Kidney epithelial cell (primary cell): ENCODE results near the gene GCN1. TPM values are rescaled to one million over a fixed set of nuclear protein-coding genes. Genes with fewer than 3 reads are reported as not detected.

Experiments used
- DNase-seq: peaks from one replicate; pipeline ENCODE4 v3.0.0-alpha.2; 2010; ENCODE audit warnings: low read depth
- H3K27me3 ChIP-seq: 2 replicates; pipeline ENCODE4 v1.6.0; 2011; ENCODE audit warnings: low read length; ENCODE audit not compliant: control insufficient read depth, insufficient read depth
- H3K36me3 ChIP-seq: 2 replicates; pipeline ENCODE4 v1.5.1; 2011; ENCODE audit warnings: low read length; ENCODE audit not compliant: control insufficient read depth, insufficient read depth
- H3K4me3 ChIP-seq: 2 replicates; pipeline ENCODE4 v1.5.1; 2011; ENCODE audit warnings: low read depth, mild to moderate bottlenecking, control low read depth, low read length
- total RNA-seq: library from RNA; depleted of rRNA; stranded (reverse); fragments of >200 nt; gene quantifications from 2 replicates; pipeline ENCODE4 v1.2.3, GENCODE V29; 2015
- TF ChIP-seq, protein P1 (sequence below): IDR thresholded peaks from 2 replicates; pipeline ENCODE4 v1.5.1; 2011; ENCODE audit warnings: mild to moderate bottlenecking, moderate library complexity, low read length, control low read depth, inconsistent platforms; ENCODE audit not compliant: insufficient read depth, poor library complexity, severe bottlenecking

GCN1 gene
- 78.4 and 84.8 TPM in 2 replicates for total RNA-seq

DNA sequence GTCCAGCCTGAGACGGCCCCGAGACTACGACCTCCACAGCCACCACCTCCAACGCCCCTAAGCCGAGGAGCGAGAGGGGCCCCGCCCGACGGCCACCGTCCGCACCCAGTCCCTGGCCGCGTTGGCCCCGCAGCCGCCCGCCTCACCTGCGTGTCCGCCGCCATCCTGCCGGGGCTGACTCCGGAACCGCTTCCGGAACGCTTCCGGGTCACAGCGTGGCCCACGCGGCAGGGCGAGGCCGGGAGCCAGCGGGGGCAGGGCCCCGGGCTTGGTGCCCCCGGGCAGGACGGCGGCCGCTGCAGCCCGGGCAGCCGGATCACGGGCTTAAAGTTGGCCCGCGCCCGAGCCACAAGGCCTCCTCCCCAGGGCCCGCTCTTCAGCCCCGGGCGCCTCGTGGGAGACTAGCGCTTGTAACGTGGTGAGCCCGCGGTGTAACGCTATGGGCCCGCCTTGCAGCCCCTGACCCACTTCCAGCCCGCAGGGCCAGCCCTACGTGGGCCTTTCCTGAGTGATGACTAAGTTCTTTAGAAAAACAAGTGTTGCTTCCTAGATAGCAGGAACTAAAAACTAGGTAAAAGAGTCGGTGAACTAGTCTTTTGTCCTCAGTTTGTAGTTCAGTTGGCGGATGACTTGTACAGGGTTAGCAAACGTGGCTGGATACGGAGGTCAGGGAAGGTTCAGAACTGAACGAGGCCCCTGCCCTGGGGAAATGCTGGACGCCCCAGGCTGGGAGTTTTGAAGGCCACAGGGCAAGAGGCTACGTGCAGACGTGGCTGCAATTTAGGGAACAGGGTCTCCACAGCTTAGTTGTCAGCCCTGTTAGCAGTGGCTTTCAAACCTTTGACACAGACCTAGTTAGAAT is at the start of gene GCN1:
Gene GCN1, minus strand, starts transcription at position 182 of the 862 bp plus-strand sequence. Its CDS starts 18 bp downstream, at position 164.
- TF ChIP-seq, protein P1, sequence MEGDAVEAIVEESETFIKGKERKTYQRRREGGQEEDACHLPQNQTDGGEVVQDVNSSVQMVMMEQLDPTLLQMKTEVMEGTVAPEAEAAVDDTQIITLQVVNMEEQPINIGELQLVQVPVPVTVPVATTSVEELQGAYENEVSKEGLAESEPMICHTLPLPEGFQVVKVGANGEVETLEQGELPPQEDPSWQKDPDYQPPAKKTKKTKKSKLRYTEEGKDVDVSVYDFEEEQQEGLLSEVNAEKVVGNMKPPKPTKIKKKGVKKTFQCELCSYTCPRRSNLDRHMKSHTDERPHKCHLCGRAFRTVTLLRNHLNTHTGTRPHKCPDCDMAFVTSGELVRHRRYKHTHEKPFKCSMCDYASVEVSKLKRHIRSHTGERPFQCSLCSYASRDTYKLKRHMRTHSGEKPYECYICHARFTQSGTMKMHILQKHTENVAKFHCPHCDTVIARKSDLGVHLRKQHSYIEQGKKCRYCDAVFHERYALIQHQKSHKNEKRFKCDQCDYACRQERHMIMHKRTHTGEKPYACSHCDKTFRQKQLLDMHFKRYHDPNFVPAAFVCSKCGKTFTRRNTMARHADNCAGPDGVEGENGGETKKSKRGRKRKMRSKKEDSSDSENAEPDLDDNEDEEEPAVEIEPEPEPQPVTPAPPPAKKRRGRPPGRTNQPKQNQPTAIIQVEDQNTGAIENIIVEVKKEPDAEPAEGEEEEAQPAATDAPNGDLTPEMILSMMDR: no peak
- H3K36me3 ChIP-seq: peaks cover 6% of the 10 kb centered on the region
- DNase-seq: peak; percentile 37

DNA sequence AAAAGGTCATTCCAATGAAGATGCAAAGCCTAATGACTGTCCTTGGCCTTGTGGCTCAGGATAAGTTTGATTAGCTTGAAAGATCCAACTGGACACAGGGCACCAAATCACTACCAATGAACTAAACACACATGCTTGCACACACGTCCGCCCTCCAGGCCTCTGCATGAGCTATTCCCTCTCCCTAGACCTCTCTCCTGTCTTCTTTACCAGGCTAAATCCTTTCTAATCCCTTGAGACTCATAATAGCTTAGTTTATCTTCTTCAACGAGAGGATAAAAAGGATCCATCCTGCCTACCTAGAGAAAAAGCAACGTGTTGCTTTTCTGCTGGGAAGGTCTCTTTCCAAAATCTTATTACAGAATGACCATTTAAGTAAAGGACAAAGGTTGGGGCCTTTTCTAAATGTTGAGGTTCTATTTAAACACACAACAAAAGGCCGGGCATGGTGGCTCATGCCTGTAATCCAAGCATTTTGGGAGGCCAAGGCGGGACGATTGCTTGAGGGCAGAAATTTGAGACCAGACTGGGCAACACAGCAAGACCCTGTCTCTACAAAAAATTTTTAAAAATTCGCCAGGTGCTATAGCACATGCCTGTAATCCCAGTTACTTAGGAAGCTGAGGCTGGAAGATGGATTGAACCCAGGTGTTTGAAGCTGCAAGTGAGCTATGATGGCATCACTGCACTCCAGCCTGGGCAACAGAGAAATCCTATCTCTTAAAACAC is 48.6 kb upstream of the GCN1 start:
- Histone ChIP-seq H3K36me3 (no peaks in the 10 kb centered on the region), H3K27me3 (no peaks in the 10 kb centered on the region), H3K4me3 (no peak overlapping the region)
- DNase-seq: no peak
- TF ChIP-seq, protein P1: no peak

More for the DNA sequence above, at the start of gene GCN1:
- Histone ChIP-seq H3K4me3 (peak within 1 kb of the TSS; percentile 87), H3K27me3 (no peaks in the 10 kb centered on the region)

DNA sequence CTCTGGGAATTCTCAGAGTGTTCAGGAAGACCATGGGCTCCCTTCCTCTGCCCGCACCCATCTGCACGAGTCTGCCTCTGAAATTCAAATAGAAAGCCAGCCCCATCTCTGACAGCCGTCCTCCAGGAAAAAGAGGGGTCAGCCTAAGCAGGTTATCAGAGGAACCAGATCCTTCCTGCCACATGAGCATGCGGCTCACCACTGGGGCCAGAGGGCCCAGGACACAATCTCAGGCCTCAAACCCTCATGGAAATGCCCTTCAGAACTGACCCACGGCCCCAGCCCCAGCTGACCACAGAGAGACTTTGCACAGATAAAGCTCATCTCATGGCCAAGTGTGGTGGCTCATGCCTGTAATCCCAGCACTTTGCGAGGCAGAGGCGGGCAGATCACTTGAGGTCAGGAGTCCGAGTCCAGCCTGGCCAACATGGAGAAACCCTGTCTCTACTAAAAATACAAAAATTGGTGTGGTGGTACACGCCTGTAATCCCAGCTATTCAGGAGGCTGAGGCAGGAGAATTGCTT is 47.8 kb upstream of the GCN1 start:
- TF ChIP-seq, protein P1: no peak
- Histone ChIP-seq H3K27me3 (no peaks in the 10 kb centered on the region), H3K4me3 (no peak overlapping the region), H3K36me3 (no peaks in the 10 kb centered on the region)
- DNase-seq: no peak

GRCh38 chr12:120241561-120242274 is 47.2 kb upstream of the GCN1 start:
- TF ChIP-seq, protein P1: no peak
- H3K36me3 ChIP-seq: no peaks in the 10 kb centered on the region
- H3K4me3 ChIP-seq: no peak overlapping the region
- no peak for DNase-seq
- no peaks in the 10 kb centered on the region for H3K27me3 ChIP-seq

- DNase-seq: no peak
- TF ChIP-seq, protein P1: no peak
- Histone ChIP-seq H3K36me3 (no peaks in the 10 kb centered on the region), H3K27me3 (no peaks in the 10 kb centered on the region), H3K4me3 (no peak overlapping the region)
Observed at GRCh38 chr12:120240495-120240833, 45.9 kb upstream of the GCN1 start.
